CD1c-positive myeloid dendritic cell (primary cell): ENCODE results near the gene PCDHB7.
"Not testable (repeated sequence)": the region's sequence is repeated elsewhere in the genome, so short reads cannot be mapped to it uniquely, and the experiment has no call there.

Experiments
- DNase-seq: peaks from one replicate; pipeline ENCODE4 v3.0.0-alpha.2; 2016; ENCODE audit errors: extremely low spot score

PCDHB7 gene

GRCh38 chr5:141180313-141180712 is 7.9 kb downstream of the PCDHB7 start:
- no peak for DNase-seq

- DNase-seq: no peak
Measured at GRCh38 chr5:141182248-141182647, 9.8 kb downstream of the PCDHB7 start, which contains the start of gene PCDHB16. Gene PCDHB16 (plus strand): TSS chr5:141182387. CDS start chr5:141182560, 173 bp downstream.

GRCh38 chr5:141184117-141184855 is 11.8 kb downstream of the PCDHB7 start:
- not testable (repeated sequence) for DNase-seq

GRCh38 chr5:141186897-141187512 is 14.6 kb downstream of the PCDHB7 start, which contains the start of gene PCDHB9:
Gene PCDHB9 (plus strand): TSS chr5:141187161. CDS start chr5:141187319, 158 bp downstream.
- DNase-seq: peak; percentile 16

GRCh38 chr5:141188682-141189081 is 16.2 kb downstream of the PCDHB7 start:
- DNase-seq: not testable (repeated sequence)

GRCh38 chr5:141189131-141189530 is 16.7 kb downstream of the PCDHB7 start:
- not testable (repeated sequence) for DNase-seq

- peak; percentile 6 for DNase-seq
Measured at GRCh38 chr5:141192110-141192725, 19.8 kb downstream of the PCDHB7 start, which contains the start of gene PCDHB10. Gene PCDHB10 (plus strand): TSS chr5:141192353. CDS start chr5:141192553, 200 bp downstream.

- DNase-seq: not testable (repeated sequence)
Measured at GRCh38 chr5:141194332-141194731, 21.9 kb downstream of the PCDHB7 start.

- DNase-seq: no peak
Measured at GRCh38 chr5:141196363-141196762, 23.9 kb downstream of the PCDHB7 start.

GRCh38 chr5:141199359-141200235 is 27.2 kb downstream of the PCDHB7 start, which contains the start of gene PCDHB11:
Gene PCDHB11 (plus strand): TSS chr5:141199627. CDS start chr5:141199775, 148 bp downstream.
- no peak for DNase-seq

- DNase-seq: not testable (repeated sequence)
Measured at GRCh38 chr5:141201126-141201525, 28.7 kb downstream of the PCDHB7 start.

GRCh38 chr5:141201646-141202045 is 29.2 kb downstream of the PCDHB7 start:
- not testable (repeated sequence) for DNase-seq

- DNase-seq: no peak
Measured at GRCh38 chr5:141208478-141208877, 36.0 kb downstream of the PCDHB7 start, which contains the start of gene PCDHB12. Gene PCDHB12 (plus strand): TSS chr5:141208719. CDS start chr5:141208908, 189 bp downstream.

- not testable (repeated sequence) for DNase-seq
Measured at GRCh38 chr5:141210281-141210680, 37.8 kb downstream of the PCDHB7 start.

- DNase-seq: not testable (repeated sequence)
Measured at GRCh38 chr5:141210849-141211248, 38.4 kb downstream of the PCDHB7 start.

- DNase-seq: peak; percentile 2
Measured at GRCh38 chr5:141213656-141214339, 41.4 kb downstream of the PCDHB7 start, which contains the start of gene PCDHB13. Gene PCDHB13 (plus strand): TSS chr5:141213919. CDS start chr5:141214124, 205 bp downstream.

GRCh38 chr5:141214583-141214982 is 42.1 kb downstream of the PCDHB7 start:
- not testable (repeated sequence) for DNase-seq

- not testable (repeated sequence) for DNase-seq
Measured at GRCh38 chr5:141215504-141215903, 43.1 kb downstream of the PCDHB7 start.

GRCh38 chr5:141216035-141216434 is 43.6 kb downstream of the PCDHB7 start:
- not testable (repeated sequence) for DNase-seq

- no peak for DNase-seq
Measured at GRCh38 chr5:141223112-141223783, 50.8 kb downstream of the PCDHB7 start, which contains the start of gene PCDHB14. Gene PCDHB14 (plus strand): TSS chr5:141223343. CDS start chr5:141223506, 163 bp downstream.
